Stimulated activated naive CD4-positive, alpha-beta T cell (primary cell): ENCODE data around the gene PTPRJ.
A peak's percentile ranks its signal among the peaks of the same experiment; 100 is the strongest.

Experiments used
- DNase-seq, 6 experiments: peaks; one replicate each; lab custom pipeline; 2025; lab: John Stamatoyannopoulos, UW

The PTPRJ gene

DNA sequence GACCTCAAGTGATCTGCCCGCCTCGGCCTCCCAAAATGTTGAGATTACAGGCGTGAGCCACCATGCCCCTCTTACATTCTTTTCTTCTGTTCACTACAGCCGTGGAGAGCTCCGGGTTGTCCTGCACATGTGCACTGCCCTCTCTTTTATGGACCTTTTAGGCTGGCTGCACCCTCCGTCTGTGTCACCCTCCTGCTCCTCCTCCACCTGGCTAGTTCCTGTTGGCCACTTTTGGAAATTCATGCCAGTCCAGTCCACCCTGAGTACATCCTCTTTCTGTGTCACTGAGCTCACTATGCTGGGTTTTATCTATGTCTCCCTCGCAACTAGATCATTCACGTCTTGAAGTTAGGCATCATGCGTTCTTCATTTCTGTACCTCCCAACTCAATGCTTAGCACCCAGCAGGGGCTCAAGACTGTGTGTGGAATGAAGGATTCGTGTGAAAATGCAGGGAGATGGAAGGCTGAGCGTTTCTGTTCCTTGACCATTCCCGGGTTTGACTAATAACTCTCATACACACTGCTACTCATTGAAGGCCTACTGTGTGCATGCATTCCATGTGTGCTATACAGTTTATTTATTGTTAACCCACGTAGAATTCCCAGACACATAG lies 60.6 kb downstream of the PTPRJ start:
- no peak for DNase-seq

- no peak for DNase-seq
These were observed 61.7 kb downstream of the PTPRJ start for GRCh38 chr11:48041877-48042695.

- peak in 3 of 6 experiments; percentile 24 to 48 (median 42) for DNase-seq
These were observed 63.0 kb downstream of the PTPRJ start for GRCh38 chr11:48043111-48043990.

DNA sequence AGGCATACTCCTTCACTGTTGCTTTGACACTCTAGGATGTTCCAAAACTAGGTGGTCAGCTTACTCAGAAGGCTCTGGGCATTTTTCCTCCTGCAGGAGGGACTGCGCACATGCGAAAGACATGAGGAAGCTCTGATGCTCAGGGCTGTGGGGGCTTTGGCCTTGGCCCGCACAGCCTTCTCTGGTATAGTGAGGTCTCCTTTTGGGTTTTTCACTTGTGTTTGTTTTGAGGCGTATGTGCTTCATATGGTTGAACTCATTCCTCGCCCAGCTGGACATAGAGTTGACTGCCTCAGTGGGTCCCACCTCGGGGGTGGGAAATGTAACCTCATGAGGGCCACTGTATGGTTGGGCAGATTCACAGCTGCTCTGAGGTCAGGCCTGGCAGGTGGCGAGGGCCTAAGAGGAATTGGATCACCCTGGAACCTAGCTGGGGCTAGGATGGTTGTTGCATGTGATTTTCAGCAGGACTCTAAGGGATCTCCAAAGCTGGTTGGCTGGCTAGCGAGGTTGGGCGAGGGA lies 63.7 kb downstream of the PTPRJ start:
- DNase-seq, result no peak

DNA sequence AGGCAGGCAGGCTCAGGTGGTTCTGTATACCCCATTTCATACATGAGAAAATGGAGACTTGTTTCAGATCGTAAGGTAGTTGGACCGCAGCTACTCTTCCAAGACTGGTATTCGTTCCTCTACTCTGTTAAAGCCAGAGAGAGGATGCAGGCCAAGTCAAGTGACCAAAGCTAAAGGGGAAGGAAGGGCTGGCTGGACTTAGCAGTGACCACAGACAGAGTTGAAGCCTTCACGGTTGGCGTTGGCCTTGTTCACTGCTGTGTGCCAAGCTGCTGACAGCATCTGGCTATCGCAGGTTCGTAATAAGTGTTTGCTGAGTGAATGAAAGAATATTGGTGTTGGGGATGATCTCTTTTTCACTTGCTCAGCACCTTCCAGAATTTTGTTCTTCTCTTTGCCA lies 64.2 kb downstream of the PTPRJ start:
- no peak for DNase-seq

- no peak for DNase-seq
These were observed 65.2 kb downstream of the PTPRJ start for GRCh38 chr11:48045536-48045935.

- DNase-seq, result no peak
These were observed 67.3 kb downstream of the PTPRJ start for GRCh38 chr11:48047616-48048015.

DNA sequence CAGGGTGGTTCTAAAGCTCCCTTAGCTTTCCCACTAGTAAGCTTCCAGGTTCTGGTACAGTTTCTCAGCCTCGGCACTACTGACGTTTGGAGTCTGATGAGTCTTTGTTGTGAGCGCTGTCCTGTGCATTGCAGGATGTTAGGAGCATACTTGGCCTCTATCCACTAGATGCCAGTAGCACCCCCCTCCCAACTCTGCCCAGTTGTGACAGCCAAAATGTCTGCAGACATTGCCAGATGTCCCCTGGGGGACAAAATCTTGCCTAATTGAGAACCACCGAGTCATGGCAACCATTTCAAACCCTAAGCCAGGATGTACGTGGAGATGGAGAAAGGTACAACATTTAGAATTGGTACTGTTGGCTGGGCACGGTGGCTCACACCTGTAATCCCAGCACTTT lies 68.7 kb downstream of the PTPRJ start:
- DNase-seq, result no peak

- DNase-seq, result no peak
These were observed 69.9 kb downstream of the PTPRJ start for GRCh38 chr11:48050304-48050703.

DNA sequence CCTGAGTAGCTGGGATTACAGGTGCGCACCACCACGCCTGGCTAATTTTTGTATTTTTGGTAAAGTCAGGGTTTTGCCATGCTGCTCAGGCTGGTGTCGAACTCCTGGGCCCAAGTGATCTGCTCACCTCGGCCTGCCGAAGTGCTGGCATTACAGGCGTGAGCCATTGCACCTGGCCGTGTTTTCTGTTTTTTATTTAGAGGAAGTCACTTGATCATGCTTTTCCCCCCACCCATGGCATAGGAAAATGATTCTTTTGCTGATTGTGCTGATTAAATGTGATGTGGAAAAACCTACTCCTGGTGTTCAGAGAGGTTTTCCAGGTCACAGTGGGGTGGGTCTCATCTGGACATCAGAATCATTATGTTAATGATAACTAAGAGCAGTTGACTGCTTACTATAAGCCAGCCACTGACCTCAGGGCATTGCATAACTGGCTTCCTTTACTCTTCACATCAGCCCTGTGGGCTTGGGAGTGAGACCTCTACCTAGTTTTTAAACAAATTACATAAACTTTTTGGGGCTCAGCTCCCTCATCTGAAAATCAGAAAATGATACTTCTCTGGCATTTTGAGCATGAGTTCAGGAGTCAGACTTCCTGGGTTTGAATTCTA lies 71.0 kb downstream of the PTPRJ start:
- no peak for DNase-seq

- DNase-seq, result no peak
These were observed 72.1 kb downstream of the PTPRJ start for GRCh38 chr11:48052183-48053044.

DNA sequence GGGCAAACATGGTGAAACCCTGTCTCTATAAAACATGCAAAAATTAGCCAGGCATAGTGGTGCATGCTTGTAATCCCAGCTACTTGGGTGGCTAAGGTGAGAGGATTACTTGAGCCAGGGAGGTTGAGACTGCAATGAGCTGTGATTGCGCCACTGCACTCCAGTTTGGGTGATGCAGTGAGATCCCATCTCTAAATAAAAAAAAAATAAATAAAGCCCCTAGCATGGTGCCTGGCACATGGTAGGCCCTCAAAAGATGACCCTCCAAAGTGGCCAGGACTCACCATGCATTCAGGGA lies 74.6 kb downstream of the PTPRJ start:
- DNase-seq, result no peak

GRCh38 chr11:48055292-48056132 lies 75.2 kb downstream of the PTPRJ start:
- peak; percentile 27 to 90 (median 60) for DNase-seq

DNA sequence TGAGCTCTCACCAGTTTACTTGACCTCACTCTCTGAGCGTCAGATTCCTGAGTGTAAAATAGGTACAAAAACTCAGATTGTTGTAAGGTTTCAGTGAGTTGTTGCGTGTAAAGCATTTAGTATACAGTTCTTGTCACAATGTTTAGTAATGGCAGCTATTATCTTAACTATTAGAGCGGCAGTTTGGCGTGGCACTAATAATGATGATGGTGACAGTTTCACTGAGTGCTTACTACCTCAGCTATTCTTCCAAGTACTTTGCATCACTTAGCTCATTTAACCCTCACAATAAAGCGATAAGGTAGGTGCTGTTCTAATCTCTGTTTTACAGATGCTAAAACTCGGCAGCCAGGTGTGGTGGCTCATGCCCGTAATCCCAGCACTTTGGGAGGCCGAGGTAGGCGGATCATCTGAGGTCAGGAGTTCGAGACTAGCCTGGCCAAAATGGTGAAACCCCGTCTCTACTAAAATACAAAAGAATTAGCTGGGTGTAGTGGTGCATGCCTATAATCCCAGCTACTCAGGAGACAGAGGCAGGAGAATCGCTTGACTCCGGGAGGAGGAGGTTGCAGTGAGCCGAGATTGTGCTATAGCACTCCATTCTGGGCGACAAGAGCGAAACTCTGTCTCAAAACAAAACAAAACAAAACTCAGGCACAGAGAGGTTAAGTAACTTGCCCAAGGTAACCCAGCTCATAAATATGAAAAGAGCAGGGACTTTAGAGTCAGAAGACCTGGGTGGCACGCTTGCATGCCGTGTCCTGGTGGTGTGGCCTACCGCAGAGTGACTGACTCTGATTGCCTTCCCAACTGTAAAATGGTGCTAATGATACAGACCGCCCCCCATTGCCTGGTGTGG lies 76.2 kb downstream of the PTPRJ start:
- no peak for DNase-seq

DNA sequence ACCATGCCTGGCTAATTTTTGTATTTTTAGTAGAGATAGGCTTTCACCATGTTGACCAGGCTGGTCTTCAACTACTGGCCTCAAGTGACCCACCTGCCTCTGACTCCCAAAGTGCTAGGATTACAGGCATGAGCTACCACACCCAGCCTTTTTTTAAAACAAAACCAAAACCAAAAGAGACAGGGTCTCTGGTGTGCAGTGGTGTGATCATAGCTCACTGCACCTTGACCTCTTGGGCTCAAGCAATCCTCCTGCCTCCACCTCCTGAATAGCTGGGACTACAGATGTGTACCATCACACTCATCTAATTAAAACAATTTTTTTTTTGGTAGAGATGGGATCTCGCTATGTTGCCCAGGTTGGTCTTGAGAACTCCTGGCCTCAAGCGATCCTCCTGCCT lies 77.7 kb downstream of the PTPRJ start:
- DNase-seq, result no peak

DNA sequence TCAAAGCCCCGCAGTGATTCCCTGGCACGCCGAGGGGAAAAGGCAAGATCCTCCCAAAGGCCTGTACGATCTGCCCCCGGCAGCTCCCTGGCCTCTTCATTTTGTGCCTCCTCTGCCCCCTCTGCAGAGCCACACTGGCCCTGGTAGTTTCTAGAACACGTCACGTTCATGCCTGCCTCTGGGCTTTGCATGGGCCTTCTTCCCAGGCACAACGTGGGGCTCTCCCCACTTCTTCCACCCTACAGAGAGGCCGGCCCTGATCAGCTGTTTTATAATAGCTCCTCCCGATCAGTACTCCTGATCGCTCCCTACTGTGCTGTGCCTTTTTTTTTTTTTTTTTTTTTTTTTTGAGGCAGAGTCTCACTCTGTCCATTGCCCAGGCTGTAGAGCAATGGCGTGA lies 78.4 kb downstream of the PTPRJ start:
- DNase-seq, result no peak

DNA sequence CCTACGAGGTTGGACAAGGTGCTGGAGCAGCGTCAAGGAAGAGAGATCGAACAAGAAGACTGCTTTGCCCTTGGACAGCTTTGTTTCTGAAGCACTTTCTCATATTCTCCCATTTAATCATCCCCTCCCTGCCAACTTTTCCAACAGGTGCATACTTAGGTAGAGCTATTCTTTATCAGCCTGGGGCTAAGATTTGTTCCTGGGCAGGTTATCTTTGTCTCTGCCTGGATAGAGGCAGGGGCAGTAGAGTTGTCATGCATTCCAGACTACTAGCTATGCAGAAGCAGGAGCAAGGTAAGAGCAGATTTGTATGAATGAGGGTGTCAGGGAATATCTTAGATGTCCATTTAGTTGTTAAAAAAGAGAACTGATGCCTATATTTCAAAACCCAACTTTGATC lies 82.3 kb downstream of the PTPRJ start:
- DNase-seq, result no peak

DNA sequence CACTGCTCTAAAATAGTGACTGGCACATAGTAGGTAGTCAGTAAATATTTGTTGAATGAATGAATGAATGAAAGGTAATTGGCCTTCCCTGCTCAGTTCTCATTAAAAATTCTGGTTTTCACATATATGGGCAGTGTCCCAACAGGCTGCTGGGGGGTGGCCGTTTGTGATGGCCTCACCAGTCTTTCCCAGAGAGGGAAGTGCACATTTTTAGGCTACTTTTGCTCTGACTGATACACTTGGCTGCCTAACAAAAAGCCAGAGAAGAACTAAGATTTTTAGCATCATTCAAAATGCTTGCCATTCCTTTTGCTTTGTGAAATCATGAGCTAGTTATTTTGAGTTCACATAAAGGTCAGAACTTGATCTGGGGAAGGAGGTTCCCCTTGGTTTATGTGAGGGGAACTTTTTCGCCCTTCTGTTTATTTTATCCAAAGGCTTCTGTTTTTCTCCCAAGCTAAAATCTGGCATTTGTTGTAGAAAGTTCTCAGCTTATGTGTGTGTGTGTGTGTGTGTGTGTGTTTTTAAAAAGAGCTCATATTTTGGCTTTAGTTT lies 83.1 kb downstream of the PTPRJ start:
- no peak for DNase-seq

DNA sequence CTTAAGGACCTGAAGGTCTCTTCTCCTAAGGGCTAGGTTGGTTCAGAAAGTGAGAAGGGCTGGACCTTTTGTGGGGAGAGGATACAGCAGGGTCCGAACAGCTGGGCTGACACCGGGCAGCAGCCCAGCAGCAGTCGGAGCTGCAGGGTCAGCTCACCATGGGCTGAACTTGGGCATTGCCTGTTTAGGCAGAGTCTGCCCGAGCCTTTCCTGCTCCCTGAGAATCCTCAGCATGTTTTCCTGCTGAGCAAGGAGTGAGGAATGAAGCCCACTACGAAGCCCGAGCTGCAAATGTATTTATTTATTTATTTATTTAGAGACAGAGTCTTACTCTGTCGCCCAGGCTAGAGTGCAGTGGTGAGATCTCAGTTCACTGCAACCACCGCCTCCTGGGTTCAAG lies 83.9 kb downstream of the PTPRJ start:
- DNase-seq, result no peak
